HepG2 (cell line): ENCODE data around the gene C5orf58. TPM values are rescaled to one million over a fixed set of nuclear protein-coding genes. Genes with fewer than 3 reads are reported as not detected.

Source experiments
- ATAC-seq: fragments of 200-7000 bp; cut with Tn5 transposase; 3 replicates; pipeline ENCODE4 v1.9.1; 2020; ENCODE audit warnings: mild to moderate bottlenecking, moderate library complexity
- BruUV-seq: library from RNA; stranded (reverse); fragments of 400-500 nt; replicated peaks from 2 replicates; lab custom pipeline; 2021; lab: Mats Ljungman, UMichigan
- CTCF ChIA-PET: fragments of 300-600 bp; formaldehyde crosslinking; extraction: SDS; loops from one replicate; lab custom pipeline; 2021; ENCODE audit warnings: low total read pairs, inconsistent platforms, low intra/inter-chr PET ratio; lab: Yijun Ruan, JAX
- POLR2A ChIA-PET: fragments of 350-600 bp; sonication (Branson Sonifier 250); formaldehyde crosslinking; loops from one replicate; lab custom pipeline; 2020; ENCODE audit warnings: antibody characterized with exemption, inconsistent platforms; lab: Yijun Ruan, JAX
- DNase-seq: peaks from one replicate; pipeline ENCODE4 v3.0.0-alpha.2; 2015; ENCODE audit warnings: low spot score
- FAIRE-seq: peaks from 3 replicates; lab custom pipeline; 2011; peaks lifted over from hg19 to GRCh38; lab: Jason Lieb, UNC
- H2AFZ ChIP-seq: one replicate; pipeline ENCODE4 v1.6.1; 2011; ENCODE audit warnings: low read length, inconsistent platforms
- H3K27ac ChIP-seq: fragments of 300-600 bp; 3 replicates; pipeline ENCODE4 v1.8.0; 2011; ENCODE audit warnings: mixed run types, mild to moderate bottlenecking, mixed read lengths, low read length, inconsistent platforms; ENCODE audit not compliant: insufficient read depth; ENCODE audit errors: extremely low read length
- H3K27me3 ChIP-seq, 2 experiments: fragments of 200-600 bp in 1 of 2; 2 replicates in 1 of 2; 3 replicates in 1 of 2; pipeline versions ENCODE4 v1.6.0 to v1.8.0; 2011; ENCODE audit warnings: low read length in 2 of 2, mild to moderate bottlenecking in 2 of 2, moderate library complexity in 2 of 2, inconsistent platforms in 1 of 2; ENCODE audit not compliant: insufficient read depth in 2 of 2, control insufficient read depth in 1 of 2
- H3K36me3 ChIP-seq, 2 experiments: fragments of 200-600 bp in 1 of 2; replicated peaks in 1 of 2; 2 replicates in 1 of 2; 3 replicates in 1 of 2; pipeline versions ENCODE4 v1.5.1 to v1.8.0; 2011; ENCODE audit warnings: low read length in 2 of 2, inconsistent platforms in 1 of 2; ENCODE audit not compliant: insufficient read depth in 2 of 2, control insufficient read depth in 1 of 2
- H3K4me1 ChIP-seq: 2 replicates; pipeline ENCODE4 v1.5.1; 2012; ENCODE audit warnings: low read length, inconsistent platforms; ENCODE audit not compliant: insufficient read depth
- H3K4me2 ChIP-seq: 2 replicates; pipeline ENCODE4 v1.6.0; 2011; ENCODE audit warnings: low read depth, low read length, inconsistent platforms
- H3K4me3 ChIP-seq, 3 experiments: fragments of 200-600 bp in 1 of 3; sonication (generic), shearing (Covaris generic) in 1 of 3; replicated peaks in 1 of 3; 2 replicates each; pipeline ENCODE4 v1.5.1; 2011 to 2016; ENCODE audit warnings: low read length in 3 of 3, inconsistent platforms in 2 of 3, low read depth in 2 of 3, mild to moderate bottlenecking in 2 of 3, control low read depth in 1 of 3, mixed read lengths in 1 of 3; ENCODE audit not compliant: insufficient read depth in 1 of 3
- H3K79me2 ChIP-seq: one replicate; pipeline ENCODE4 v1.6.1; 2011; ENCODE audit warnings: low read length, inconsistent platforms; ENCODE audit not compliant: insufficient read depth
- H3K9ac ChIP-seq: 2 replicates; pipeline ENCODE4 v1.6.0; 2011; ENCODE audit warnings: mild to moderate bottlenecking, low read depth, low read length, inconsistent platforms; ENCODE audit not compliant: insufficient read depth
- H3K9me3 ChIP-seq: 2 replicates; pipeline ENCODE4 v1.5.1; 2012; ENCODE audit warnings: mild to moderate bottlenecking, low read length
- H4K20me1 ChIP-seq: 2 replicates; pipeline ENCODE4 v1.6.0; 2011; ENCODE audit warnings: inconsistent platforms, mild to moderate bottlenecking, low read length, moderate library complexity; ENCODE audit not compliant: insufficient read depth
- BCL6 ChIP-seq: IDR thresholded peaks from 2 replicates; pipeline ENCODE4 v1.6.1; 2016; ENCODE audit warnings: missing genetic modification reagents, missing compliant biosample characterization
- CEBPB ChIP-seq: IDR thresholded peaks from 2 replicates; pipeline ENCODE4 v1.6.1; 2011; ENCODE audit warnings: low read depth, low read length, improper control_type of control experiment, borderline replicate concordance
- CREB1 ChIP-seq, 2 experiments: fragments of 450-650 bp in 1 of 2; IDR thresholded peaks; 2 replicates each; pipeline ENCODE4 v1.6.1; 2016 to 2017; ENCODE audit warnings: control low read depth in 1 of 2, mild to moderate bottlenecking in 1 of 2, missing compliant biosample characterization in 1 of 2, missing genetic modification characterization in 1 of 2
- EED ChIP-seq: sonication (generic); formaldehyde crosslinking; IDR thresholded peaks from 2 replicates; pipeline ENCODE4 v1.5.0; 2020; ENCODE audit warnings: mild to moderate bottlenecking, missing genetic modification reagents
- KDM3A ChIP-seq: IDR thresholded peaks from 2 replicates; pipeline ENCODE4 v1.6.1; 2018; ENCODE audit warnings: low read depth, missing compliant biosample characterization
- PTBP1 ChIP-seq: fragments of 200-400 bp; formaldehyde crosslinking; IDR thresholded peaks from 2 replicates; pipeline ENCODE4 v1.6.1; 2018; ENCODE audit warnings: low read length, low read depth; ENCODE audit not compliant: poor library complexity, severe bottlenecking
- SYNCRIP ChIP-seq: fragments of 200-400 bp; formaldehyde crosslinking; IDR thresholded peaks from 2 replicates; pipeline ENCODE4 v1.6.1; 2018; ENCODE audit warnings: mild to moderate bottlenecking, low read depth, low read length; ENCODE audit not compliant: insufficient read depth
- TAF15 ChIP-seq: fragments of 200-400 bp; formaldehyde crosslinking; IDR thresholded peaks from one replicate; pipeline ENCODE4 v1.6.1; 2018; ENCODE audit warnings: mild to moderate bottlenecking, low read depth, low read length; ENCODE audit not compliant: poor library complexity, severe bottlenecking
- YY1 ChIP-seq: IDR thresholded peaks from 2 replicates; pipeline ENCODE4 v1.6.1; 2011; ENCODE audit warnings: low read length, low read depth, moderate library complexity, mild to moderate bottlenecking; ENCODE audit not compliant: insufficient read depth, insufficient replicate concordance
- ZNF232 ChIP-seq: sonication (generic); formaldehyde crosslinking; IDR thresholded peaks from 2 replicates; pipeline ENCODE4 v1.4.0; 2020; ENCODE audit warnings: missing genetic modification reagents, borderline replicate concordance
- ZNF30 ChIP-seq: sonication (generic); formaldehyde crosslinking; IDR thresholded peaks from 2 replicates; pipeline ENCODE4 v1.5.0; 2020; ENCODE audit warnings: mild to moderate bottlenecking, missing genetic modification reagents
- ZNF792 ChIP-seq: IDR thresholded peaks from 2 replicates; pipeline ENCODE4 v1.6.1; 2016
- WGBS: methylation state at CpG from one replicate; pipeline ENCODE4 v1.1.6; 2017; ENCODE audit warnings: low lambda C conversion rate; 5-methylcytosine and 5-hydroxymethylcytosine counted together
- in situ Hi-C: cut with HindIII; loops from 2 replicates; pipeline ENCODE4 v1.10.0; 2017; ENCODE audit warnings: low pct_unique_long_range_greater_than_20kb; ENCODE audit not compliant: extremely low pct_ligation_motif_present
- intact Hi-C: fragments of 100-400 bp; cut with micrococcal nuclease; formaldehyde crosslinking; loops from one replicate; pipeline ENCODE4 v1.10.0; 2022; ENCODE audit not compliant: unreplicated experiment
- polyA plus RNA-seq, 8 experiments: library from polyadenylated mRNA; depleted of rRNA in 3 of 8; stranded (reverse) in 7 of 8; unstranded in 1 of 8; fragments of >200 nt; fragmentation: Illumina TruSeq in 4 of 8; extraction: Trizol in 4 of 8; gene quantifications; 2 replicates each; pipeline versions ENCODE4 v1.2.1 to v1.2.3, GENCODE V29; 2011 to 2016; ENCODE audit warnings: low read depth in 4 of 8, missing spikeins in 1 of 8, mixed read lengths in 1 of 8; ENCODE audit not compliant: insufficient read depth in 1 of 8
- total RNA-seq, 5 experiments: library from RNA; depleted of rRNA; stranded (reverse); fragments of >200 nt; fragmentation: Illumina TruSeq; extraction: Trizol; gene quantifications; 2 replicates each; pipeline ENCODE4 v1.2.3, GENCODE V29; 2016; ENCODE audit warnings: low read depth in 1 of 5
- TF ChIP-seq, protein P1 (sequence below): sonication (generic); formaldehyde crosslinking; IDR thresholded peaks from 2 replicates; pipeline ENCODE4 v1.4.0; 2020; ENCODE audit warnings: missing genetic modification reagents
- TF ChIP-seq, protein P2 (sequence below): sonication (generic); formaldehyde crosslinking; IDR thresholded peaks from 2 replicates; pipeline ENCODE4 v1.4.0; 2020; ENCODE audit warnings: mild to moderate bottlenecking, missing genetic modification reagents
- TF ChIP-seq, protein P3 (sequence below): sonication (generic); formaldehyde crosslinking; IDR thresholded peaks from 2 replicates; pipeline ENCODE4 v1.4.0; 2020; ENCODE audit warnings: missing genetic modification reagents
- TF ChIP-seq, protein P4 (sequence below): sonication (generic); formaldehyde crosslinking; IDR thresholded peaks from 2 replicates; pipeline ENCODE4 v1.4.0; 2020; ENCODE audit warnings: missing genetic modification reagents

Gene C5orf58
- total and polyA plus RNA-seq, 2 of the 13 experiments (the other 11 are each of a cell fraction or from before 2014, with no cell fraction given) = not detected

DNA sequence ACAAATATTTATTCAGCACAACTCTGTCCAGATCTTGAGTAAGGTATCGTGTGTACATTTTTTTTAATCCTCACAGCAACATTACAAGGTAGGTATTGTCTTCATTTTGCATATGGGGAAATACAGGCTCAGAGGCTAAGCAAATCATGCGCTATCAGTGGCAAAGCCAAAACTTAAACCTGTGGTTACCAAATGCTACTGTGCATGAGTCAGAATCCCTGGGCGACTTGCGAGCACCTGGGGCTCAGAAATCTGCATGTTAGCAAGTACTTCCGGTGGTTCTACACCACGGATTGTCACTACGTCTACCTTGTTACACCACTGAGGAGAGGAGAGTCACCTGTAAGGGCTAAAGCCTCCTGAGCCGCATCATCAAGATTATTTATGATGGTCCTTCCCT lies 21.3 kb downstream of the C5orf58 start:
- no peak overlapping the region for H3K9ac ChIP-seq
- CTCF ChIA-PET = no interaction called here
- no peaks in the 10 kb centered on the region for H3K79me2 ChIP-seq
- WGBS = 29% methylated on average over 4 of the region's 8 CpGs
- BruUV-seq = no TSS peak
- no peaks in the 10 kb centered on the region for H4K20me1 ChIP-seq
- FAIRE-seq (no peak), DNase-seq (no peak), ATAC-seq (no peak)
- no peak overlapping the region for H3K4me2 ChIP-seq
- intact Hi-C loops (no loop called here), in situ Hi-C loops (no loop called here)
- H3K27me3 ChIP-seq = peaks cover 0 to 3% of the 10 kb centered on the region in 2 experiments; a peak in 1 of 5 replicates
- no peak overlapping the region for H2AFZ ChIP-seq
- H3K4me3 ChIP-seq = no peak overlapping the region
- POLR2A ChIA-PET = no interaction called here
- H3K27ac ChIP-seq = no peak overlapping the region
- no peaks in the 10 kb centered on the region for H3K4me1 ChIP-seq
- H3K36me3 ChIP-seq = no peaks in the 10 kb centered on the region
- H3K9me3 ChIP-seq = no peaks in the 10 kb centered on the region
- TF ChIP-seq ZNF232 (CRISPR knock-in tag) = no peak
- no peak for TF ChIP-seq YY1
- TF ChIP-seq, protein P1, sequence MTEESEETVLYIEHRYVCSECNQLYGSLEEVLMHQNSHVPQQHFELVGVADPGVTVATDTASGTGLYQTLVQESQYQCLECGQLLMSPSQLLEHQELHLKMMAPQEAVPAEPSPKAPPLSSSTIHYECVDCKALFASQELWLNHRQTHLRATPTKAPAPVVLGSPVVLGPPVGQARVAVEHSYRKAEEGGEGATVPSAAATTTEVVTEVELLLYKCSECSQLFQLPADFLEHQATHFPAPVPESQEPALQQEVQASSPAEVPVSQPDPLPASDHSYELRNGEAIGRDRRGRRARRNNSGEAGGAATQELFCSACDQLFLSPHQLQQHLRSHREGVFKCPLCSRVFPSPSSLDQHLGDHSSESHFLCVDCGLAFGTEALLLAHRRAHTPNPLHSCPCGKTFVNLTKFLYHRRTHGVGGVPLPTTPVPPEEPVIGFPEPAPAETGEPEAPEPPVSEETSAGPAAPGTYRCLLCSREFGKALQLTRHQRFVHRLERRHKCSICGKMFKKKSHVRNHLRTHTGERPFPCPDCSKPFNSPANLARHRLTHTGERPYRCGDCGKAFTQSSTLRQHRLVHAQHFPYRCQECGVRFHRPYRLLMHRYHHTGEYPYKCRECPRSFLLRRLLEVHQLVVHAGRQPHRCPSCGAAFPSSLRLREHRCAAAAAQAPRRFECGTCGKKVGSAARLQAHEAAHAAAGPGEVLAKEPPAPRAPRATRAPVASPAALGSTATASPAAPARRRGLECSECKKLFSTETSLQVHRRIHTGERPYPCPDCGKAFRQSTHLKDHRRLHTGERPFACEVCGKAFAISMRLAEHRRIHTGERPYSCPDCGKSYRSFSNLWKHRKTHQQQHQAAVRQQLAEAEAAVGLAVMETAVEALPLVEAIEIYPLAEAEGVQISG (CRISPR knock-in tag) = no peak
- TF ChIP-seq SYNCRIP = no peak
- TF ChIP-seq TAF15 = no peak
- no peak for TF ChIP-seq EED (CRISPR knock-in tag)
- TF ChIP-seq, protein P2, sequence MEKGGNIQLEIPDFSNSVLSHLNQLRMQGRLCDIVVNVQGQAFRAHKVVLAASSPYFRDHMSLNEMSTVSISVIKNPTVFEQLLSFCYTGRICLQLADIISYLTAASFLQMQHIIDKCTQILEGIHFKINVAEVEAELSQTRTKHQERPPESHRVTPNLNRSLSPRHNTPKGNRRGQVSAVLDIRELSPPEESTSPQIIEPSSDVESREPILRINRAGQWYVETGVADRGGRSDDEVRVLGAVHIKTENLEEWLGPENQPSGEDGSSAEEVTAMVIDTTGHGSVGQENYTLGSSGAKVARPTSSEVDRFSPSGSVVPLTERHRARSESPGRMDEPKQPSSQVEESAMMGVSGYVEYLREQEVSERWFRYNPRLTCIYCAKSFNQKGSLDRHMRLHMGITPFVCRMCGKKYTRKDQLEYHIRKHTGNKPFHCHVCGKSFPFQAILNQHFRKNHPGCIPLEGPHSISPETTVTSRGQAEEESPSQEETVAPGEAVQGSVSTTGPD (CRISPR knock-in tag) = no peak
- TF ChIP-seq, protein P3, sequence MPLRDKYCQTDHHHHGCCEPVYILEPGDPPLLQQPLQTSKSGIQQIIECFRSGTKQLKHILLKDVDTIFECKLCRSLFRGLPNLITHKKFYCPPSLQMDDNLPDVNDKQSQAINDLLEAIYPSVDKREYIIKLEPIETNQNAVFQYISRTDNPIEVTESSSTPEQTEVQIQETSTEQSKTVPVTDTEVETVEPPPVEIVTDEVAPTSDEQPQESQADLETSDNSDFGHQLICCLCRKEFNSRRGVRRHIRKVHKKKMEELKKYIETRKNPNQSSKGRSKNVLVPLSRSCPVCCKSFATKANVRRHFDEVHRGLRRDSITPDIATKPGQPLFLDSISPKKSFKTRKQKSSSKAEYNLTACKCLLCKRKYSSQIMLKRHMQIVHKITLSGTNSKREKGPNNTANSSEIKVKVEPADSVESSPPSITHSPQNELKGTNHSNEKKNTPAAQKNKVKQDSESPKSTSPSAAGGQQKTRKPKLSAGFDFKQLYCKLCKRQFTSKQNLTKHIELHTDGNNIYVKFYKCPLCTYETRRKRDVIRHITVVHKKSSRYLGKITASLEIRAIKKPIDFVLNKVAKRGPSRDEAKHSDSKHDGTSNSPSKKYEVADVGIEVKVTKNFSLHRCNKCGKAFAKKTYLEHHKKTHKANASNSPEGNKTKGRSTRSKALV (CRISPR knock-in tag) = no peak
- TF ChIP-seq KDM3A (CRISPR knock-in tag) = no peak
- no peak for TF ChIP-seq PTBP1
- no peak for TF ChIP-seq ZNF30 (CRISPR knock-in tag)
- no peak for TF ChIP-seq ZNF792
- TF ChIP-seq, protein P4, sequence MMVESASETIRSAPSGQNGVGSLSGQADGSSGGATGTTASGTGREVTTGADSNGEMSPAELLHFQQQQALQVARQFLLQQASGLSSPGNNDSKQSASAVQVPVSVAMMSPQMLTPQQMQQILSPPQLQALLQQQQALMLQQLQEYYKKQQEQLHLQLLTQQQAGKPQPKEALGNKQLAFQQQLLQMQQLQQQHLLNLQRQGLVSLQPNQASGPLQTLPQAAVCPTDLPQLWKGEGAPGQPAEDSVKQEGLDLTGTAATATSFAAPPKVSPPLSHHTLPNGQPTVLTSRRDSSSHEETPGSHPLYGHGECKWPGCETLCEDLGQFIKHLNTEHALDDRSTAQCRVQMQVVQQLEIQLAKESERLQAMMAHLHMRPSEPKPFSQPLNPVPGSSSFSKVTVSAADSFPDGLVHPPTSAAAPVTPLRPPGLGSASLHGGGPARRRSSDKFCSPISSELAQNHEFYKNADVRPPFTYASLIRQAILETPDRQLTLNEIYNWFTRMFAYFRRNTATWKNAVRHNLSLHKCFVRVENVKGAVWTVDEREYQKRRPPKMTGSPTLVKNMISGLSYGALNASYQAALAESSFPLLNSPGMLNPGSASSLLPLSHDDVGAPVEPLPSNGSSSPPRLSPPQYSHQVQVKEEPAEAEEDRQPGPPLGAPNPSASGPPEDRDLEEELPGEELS (CRISPR knock-in tag) = no peak
- TF ChIP-seq CEBPB = no peak
- no peak for TF ChIP-seq CREB1 (IDR thresholded peaks at IDR 0.05)
- TF ChIP-seq CREB1 (CRISPR knock-in tag; IDR thresholded peaks at IDR 0.05) = no peak
- TF ChIP-seq BCL6 = no peak
